ENCODE results near the gene PLIN5. TPM values are rescaled to one million over a fixed set of nuclear protein-coding genes. Genes with fewer than 3 reads are reported as not detected.

The PLIN5 gene
- total RNA-seq, 1 donor from 2014 or later: 25.1 TPM

DNA sequence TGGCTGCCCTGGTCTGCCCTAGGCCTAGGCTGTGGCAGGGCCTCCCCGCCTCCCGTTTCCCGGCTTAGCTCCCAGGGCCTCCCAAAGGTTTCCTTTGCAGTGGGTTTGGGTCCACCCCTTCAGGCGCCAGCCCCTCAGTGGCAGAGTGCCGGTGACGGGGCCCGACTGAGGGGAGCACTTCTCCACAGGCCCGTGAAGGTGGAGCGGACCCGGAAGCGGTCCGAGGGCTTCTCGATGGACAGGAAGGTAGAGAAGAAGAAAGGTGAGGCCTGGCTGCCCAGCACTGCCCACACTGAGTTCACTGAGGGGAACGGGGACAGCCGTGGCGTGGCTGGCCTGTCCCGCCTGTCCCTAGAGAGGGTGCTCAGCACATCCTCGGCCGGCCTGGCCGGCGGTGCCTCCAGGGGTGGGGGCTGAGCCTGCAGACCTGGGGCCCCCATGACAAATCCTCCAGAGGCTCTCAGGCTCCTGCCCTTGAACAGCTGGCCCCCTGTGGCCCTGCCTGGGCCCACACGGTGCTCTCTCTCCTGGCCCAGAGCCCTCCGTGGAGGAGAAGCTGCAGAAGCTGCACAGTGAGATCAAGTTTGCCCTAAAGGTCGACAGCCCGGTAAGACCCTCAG, 37.1 kb downstream of the PLIN5 start:
- no peak for DNase-seq (ENCODE audit: low spot score)
- intact Hi-C loops (cut with DNase I): no loop called here

- no peak for DNase-seq (ENCODE audit: low spot score)
- intact Hi-C loops (cut with DNase I): no loop called here
These were observed 38.7 kb downstream of the PLIN5 start for GRCh38 chr19:4496304-4496703.

GRCh38 chr19:4495471-4495870, 39.6 kb downstream of the PLIN5 start:
- intact Hi-C loops (cut with DNase I): no loop called here
- DNase-seq (ENCODE audit: low spot score): no peak

GRCh38 chr19:4494691-4495064, 40.3 kb downstream of the PLIN5 start:
- DNase-seq (ENCODE audit: low spot score): no peak
- intact Hi-C loops (cut with DNase I): no loop called here

- DNase-seq (ENCODE audit: low spot score): no peak
- intact Hi-C loops (cut with DNase I): no loop called here
These were observed 40.9 kb downstream of the PLIN5 start for GRCh38 chr19:4493929-4494690.

- intact Hi-C loops (cut with DNase I): no loop called here
These were observed 41.7 kb downstream of the PLIN5 start for GRCh38 chr19:4493104-4493928.

DNA sequence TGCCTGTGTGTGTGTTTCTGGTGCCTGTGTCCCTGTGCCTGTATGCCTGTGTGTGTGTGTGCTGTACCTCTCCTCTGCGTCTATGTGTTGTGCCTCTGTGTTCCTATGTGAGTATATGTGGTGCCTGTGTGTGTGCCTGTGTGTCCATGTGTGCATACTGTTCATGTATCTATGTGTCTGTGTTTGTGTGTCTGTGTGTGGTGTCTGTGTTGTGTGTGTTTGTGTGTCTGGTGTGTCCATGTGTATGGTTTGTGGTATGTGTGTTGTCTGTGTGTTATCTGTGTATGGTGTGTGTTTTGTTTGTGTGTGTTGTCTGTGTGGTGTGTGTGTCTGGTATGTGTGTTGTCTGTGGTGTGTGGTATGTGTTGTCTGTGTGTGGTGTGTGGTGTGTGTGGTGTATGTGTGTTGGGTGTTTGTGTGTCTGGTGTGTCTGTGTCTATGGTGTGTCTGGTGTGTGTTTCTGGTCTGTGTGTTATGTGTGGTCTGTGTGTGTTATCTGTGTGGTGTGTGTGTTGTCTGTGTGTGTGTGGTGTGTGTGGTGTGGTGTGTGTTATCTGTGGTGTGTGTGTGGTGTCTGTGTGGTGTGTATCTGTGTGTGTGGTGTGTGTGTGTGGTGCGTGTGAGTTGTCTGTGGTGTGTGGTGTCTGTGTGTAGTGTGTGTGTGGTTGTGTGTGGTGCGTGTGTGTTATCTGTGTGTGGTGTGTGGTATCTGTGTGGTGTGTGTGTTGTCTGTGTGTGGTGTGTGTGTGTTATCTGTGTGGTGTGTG, 42.5 kb downstream of the PLIN5 start:
- no peak for DNase-seq (ENCODE audit: low spot score)
- intact Hi-C loops (cut with DNase I): no loop called here

More at GRCh38 chr19:4493104-4493928, 41.7 kb downstream of the PLIN5 start:
- no peak for DNase-seq (ENCODE audit: low spot score)

DNA sequence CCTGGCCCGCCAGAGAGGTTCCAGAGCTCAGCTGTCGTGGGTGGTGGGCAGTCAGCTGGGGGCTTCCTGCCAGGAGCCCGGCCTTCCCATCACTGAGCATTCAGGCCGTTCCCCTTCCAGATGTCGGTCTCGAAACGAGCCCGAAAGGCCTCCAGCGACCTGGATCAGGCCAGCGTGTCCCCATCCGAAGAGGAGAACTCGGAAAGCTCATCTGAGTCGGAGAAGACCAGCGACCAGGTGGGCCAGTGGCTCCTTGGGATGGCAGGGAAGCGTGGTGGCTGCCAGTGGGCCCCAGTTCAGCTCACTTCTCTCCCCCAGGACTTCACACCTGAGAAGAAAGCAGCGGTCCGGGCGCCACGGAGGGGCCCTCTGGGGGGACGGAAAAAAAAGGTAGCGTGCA, 43.6 kb downstream of the PLIN5 start:
- intact Hi-C loops (cut with DNase I): no loop called here

GRCh38 chr19:4488496-4488895, 46.5 kb downstream of the PLIN5 start:
- intact Hi-C loops (cut with DNase I): no loop called here
- no peak for DNase-seq (ENCODE audit: low spot score)

More for the DNA sequence above, 43.6 kb downstream of the PLIN5 start:
- no peak for DNase-seq (ENCODE audit: low spot score)

DNA sequence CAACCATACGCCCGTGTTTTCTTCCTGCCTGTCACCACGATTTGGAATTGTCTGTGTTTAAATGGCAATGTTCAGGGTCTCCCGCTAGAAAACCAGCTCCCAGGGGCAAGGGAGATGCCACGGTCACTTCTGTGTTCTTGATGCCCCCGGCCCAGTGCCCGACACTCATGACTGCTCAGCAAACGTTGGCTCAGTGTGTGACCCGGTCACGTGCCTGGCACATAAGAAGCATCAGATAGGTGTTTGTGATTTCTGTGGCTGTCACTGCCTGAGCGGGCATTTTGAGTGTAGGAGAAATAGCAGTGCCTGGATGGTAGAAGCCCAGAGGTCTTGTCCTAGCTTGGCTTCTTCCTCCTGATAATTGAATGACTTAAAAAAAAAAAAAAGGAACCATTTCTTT, 47.5 kb downstream of the PLIN5 start:
- intact Hi-C loops (cut with DNase I): no loop called here
- no peak for DNase-seq (ENCODE audit: low spot score)

GRCh38 chr19:4483385-4483784, 51.6 kb downstream of the PLIN5 start:
- no peak for DNase-seq (ENCODE audit: low spot score)
- intact Hi-C loops (cut with DNase I): no loop called here

DNA sequence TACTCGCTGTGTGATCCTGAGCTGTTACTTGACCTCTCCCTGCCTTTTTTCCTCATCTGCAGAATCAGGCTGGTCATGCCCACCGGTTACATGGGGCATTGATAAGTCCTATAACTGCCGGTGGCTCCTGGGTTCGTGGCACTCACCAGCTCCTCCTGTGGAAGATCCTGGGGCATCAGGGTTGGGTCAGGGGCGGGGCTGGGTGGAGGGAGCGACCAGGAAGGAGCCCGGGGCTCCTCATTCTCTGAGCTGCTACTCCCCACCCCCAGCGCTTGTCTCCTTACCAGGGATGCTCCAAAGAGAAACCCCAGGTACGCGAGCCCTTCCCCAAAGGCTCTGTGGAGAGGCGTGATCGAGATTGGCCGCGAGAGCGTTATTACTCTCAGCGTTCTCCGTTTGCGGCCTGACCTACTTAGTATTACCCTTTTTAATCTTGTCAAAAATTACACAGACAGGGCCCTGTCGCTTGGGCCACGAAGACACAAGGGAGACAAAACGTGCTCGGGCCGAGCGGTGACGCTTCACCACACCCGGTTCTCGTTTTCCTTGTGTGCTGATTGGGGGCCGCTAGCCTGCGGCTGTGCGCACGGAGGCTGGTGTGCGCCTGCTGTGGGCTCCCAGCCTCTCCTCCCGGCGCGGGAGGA, 52.2 kb downstream of the PLIN5 start:
- intact Hi-C loops (cut with DNase I): no loop called here
- no peak for DNase-seq (ENCODE audit: low spot score)

- intact Hi-C loops (cut with DNase I): no loop called here
- DNase-seq (ENCODE audit: low spot score): no peak
These were observed 57.8 kb downstream of the PLIN5 start for GRCh38 chr19:4477034-4477801.

- DNase-seq (ENCODE audit: low spot score): no peak
- intact Hi-C loops (cut with DNase I): no loop called here
These were observed 60.5 kb downstream of the PLIN5 start for GRCh38 chr19:4474514-4475022.

DNA sequence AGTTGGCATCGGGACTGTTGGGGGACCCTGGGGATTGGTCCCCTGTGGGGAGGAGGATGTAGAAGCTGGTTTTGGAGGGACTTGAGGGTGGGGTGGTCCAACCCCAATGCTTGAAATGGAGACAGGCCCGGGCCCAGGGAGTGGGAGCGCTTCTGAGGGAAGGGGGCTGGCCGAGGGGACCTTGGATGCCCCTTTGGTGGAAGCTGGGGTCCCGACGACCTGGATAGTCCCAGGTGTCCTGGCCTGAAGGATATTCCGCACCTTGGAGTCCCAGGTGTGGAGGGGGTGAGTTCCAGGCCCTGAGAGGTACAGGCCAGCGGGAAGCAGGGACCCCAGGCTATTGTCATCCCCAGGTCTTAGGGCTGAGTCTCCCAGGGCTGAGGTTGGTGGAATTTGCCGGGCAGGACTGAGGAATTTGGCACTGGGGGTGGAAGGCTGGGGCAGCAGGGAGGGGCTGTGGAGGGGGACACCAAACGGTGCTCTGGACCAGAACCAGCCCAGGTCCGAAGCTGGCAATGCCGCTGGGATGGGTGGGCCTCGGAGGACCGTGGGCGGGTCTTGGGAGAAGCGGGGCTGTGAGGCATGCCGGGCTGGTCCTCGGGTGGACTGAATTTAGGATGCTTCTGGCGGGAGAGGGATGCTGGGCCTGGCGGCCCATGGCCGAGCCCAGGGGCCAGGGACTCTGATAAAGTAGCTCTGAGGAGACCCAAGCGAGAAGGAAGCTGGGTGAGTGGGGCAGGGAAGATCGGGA, 61.1 kb downstream of the PLIN5 start:
- intact Hi-C loops (cut with DNase I): no loop called here
- no peak for DNase-seq (ENCODE audit: low spot score)

- intact Hi-C loops (cut with DNase I): no loop called here
- no peak for DNase-seq (ENCODE audit: low spot score)
These were observed 61.8 kb downstream of the PLIN5 start for GRCh38 chr19:4473011-4473762.

Measured in cardiac septum (tissue), 1 donor.